Ishikawa (cell line): ENCODE results near the gene GAS2L3.

ENCODE experiments used
- CEBPB ChIP-seq: IDR thresholded peaks from 2 replicates; pipeline ENCODE4 v1.6.1; 2012
- EGR1 ChIP-seq: IDR thresholded peaks from 2 replicates; pipeline ENCODE4 v1.6.1; 2012
- EP300 ChIP-seq: IDR thresholded peaks from 2 replicates; pipeline ENCODE4 v1.6.1; 2012; ENCODE audit warnings: borderline replicate concordance
- FOXM1 ChIP-seq: IDR thresholded peaks from 2 replicates; pipeline ENCODE4 v1.6.1; 2012; ENCODE audit warnings: low read depth, borderline replicate concordance
- NFIC ChIP-seq: IDR thresholded peaks from 2 replicates; pipeline ENCODE4 v1.6.1; 2012
- RAD21 ChIP-seq: IDR thresholded peaks from 2 replicates; pipeline ENCODE4 v1.6.1; 2012; ENCODE audit warnings: low read depth
- TAF1 ChIP-seq: IDR thresholded peaks from 2 replicates; pipeline ENCODE4 v1.6.1; 2012; ENCODE audit warnings: low read depth, mild to moderate bottlenecking
- TCF12 ChIP-seq: IDR thresholded peaks from 2 replicates; pipeline ENCODE4 v1.6.1; 2012; ENCODE audit warnings: low read depth
- TEAD4 ChIP-seq: IDR thresholded peaks from 2 replicates; pipeline ENCODE4 v1.6.1; 2012
- ZBTB7A ChIP-seq: IDR thresholded peaks from 2 replicates; pipeline ENCODE4 v1.6.1; 2012; ENCODE audit warnings: low read depth
- TF ChIP-seq, protein P1 (sequence below): IDR thresholded peaks from 2 replicates; pipeline ENCODE4 v1.6.1; 2012; ENCODE audit warnings: low read depth, mild to moderate bottlenecking
- TF ChIP-seq, protein P2 (sequence below): IDR thresholded peaks from 2 replicates; pipeline ENCODE4 v1.6.1; 2012
- TF ChIP-seq, protein P3 (sequence below): IDR thresholded peaks from 2 replicates; pipeline ENCODE4 v1.6.1; 2012

DNA sequence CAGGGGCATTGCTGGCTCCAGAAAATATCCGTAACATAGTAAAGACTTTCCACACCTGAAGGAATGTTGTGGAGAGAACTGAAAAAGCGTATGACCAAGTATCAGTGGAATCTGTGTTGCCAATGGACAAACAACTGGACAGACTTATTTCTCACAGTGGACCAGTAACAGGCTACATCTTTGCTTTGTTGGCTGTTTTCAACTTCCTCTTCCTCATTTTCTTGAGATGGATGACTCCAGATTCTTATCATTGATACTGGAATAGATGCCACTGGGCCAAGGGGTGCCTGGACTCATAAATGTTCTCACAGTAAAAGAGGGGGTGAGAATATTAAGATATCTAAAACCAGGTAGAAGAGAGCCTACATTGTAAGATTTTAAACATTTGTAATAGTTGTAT, 6.4 kb downstream of the GAS2L3 start:
- TF ChIP-seq EP300 (no peak), ZBTB7A (no peak), CEBPB (no peak), TAF1 (no peak), NFIC (no peak), FOXM1 (no peak), TEAD4 (no peak), EGR1 (no peak), TCF12 (no peak), RAD21 (no peak)
- TF ChIP-seq, protein P1, sequence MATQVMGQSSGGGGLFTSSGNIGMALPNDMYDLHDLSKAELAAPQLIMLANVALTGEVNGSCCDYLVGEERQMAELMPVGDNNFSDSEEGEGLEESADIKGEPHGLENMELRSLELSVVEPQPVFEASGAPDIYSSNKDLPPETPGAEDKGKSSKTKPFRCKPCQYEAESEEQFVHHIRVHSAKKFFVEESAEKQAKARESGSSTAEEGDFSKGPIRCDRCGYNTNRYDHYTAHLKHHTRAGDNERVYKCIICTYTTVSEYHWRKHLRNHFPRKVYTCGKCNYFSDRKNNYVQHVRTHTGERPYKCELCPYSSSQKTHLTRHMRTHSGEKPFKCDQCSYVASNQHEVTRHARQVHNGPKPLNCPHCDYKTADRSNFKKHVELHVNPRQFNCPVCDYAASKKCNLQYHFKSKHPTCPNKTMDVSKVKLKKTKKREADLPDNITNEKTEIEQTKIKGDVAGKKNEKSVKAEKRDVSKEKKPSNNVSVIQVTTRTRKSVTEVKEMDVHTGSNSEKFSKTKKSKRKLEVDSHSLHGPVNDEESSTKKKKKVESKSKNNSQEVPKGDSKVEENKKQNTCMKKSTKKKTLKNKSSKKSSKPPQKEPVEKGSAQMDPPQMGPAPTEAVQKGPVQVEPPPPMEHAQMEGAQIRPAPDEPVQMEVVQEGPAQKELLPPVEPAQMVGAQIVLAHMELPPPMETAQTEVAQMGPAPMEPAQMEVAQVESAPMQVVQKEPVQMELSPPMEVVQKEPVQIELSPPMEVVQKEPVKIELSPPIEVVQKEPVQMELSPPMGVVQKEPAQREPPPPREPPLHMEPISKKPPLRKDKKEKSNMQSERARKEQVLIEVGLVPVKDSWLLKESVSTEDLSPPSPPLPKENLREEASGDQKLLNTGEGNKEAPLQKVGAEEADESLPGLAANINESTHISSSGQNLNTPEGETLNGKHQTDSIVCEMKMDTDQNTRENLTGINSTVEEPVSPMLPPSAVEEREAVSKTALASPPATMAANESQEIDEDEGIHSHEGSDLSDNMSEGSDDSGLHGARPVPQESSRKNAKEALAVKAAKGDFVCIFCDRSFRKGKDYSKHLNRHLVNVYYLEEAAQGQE: no peak
- TF ChIP-seq, protein P2, sequence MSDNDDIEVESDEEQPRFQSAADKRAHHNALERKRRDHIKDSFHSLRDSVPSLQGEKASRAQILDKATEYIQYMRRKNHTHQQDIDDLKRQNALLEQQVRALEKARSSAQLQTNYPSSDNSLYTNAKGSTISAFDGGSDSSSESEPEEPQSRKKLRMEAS: no peak
- TF ChIP-seq, protein P3, sequence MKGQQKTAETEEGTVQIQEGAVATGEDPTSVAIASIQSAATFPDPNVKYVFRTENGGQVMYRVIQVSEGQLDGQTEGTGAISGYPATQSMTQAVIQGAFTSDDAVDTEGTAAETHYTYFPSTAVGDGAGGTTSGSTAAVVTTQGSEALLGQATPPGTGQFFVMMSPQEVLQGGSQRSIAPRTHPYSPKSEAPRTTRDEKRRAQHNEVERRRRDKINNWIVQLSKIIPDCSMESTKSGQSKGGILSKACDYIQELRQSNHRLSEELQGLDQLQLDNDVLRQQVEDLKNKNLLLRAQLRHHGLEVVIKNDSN: no peak
